DOHH2 (cell line): Measurements from ENCODE around the gene CDC25B.

Source experiments
- CTCF ChIP-seq: fragments of 200-600 bp; sonication (generic); IDR thresholded peaks from one replicate; pipeline ENCODE4 v1.5.1; 2014; ENCODE audit warnings: antibody characterized with exemption, mild to moderate bottlenecking, low read depth, low read length; ENCODE audit not compliant: poor library complexity, severe bottlenecking
- EZH2phosphoT487 ChIP-seq: fragments of 200-600 bp; sonication (generic); IDR thresholded peaks from 2 replicates; pipeline ENCODE4 v1.6.1; 2017; ENCODE audit warnings: borderline replicate concordance, mild to moderate bottlenecking, antibody characterized with exemption, low read length, moderate library complexity, mixed read lengths

DNA sequence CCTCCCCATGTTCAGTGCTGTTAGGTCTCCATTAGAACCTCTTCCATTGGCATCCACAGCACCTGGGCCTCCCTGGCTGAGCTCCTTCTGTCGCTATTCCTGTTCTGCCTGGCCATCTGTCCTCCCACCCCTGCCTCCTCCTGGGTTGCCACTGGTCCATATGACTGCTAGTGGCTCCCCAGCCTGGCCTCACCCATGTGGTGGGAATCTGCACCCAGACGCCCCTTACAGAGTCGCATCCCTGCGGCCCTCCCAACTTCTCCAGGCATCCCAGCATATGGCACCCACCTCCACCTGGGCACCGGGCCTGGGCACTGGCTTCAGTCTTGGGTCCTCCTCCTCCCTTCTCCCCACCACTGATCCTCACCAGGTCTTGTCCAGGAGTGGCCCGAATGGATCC is 7.7 kb downstream of the CDC25B start:
- TF ChIP-seq CTCF (no peak), EZH2phosphoT487 (no peak)
